T follicular helper cell (primary cell): ENCODE results near the gene NAT14.

Experiments
- DNase-seq: peaks from one replicate; pipeline ENCODE4 v3.0.0-alpha.2; 2020; ENCODE audit warnings: low read depth

The NAT14 gene

GRCh38 chr19:55536366-55536765 lies 51.4 kb downstream of the NAT14 start:
- DNase-seq = no peak
